Measurements from ENCODE around the gene CCL16. TPM values are rescaled to one million over a fixed set of nuclear protein-coding genes. Genes with fewer than 3 reads are reported as not detected.

CCL16 gene
- total RNA-seq, 2 donors from 2014 or later: not detected

- no peaks in the 10 kb centered on the region for H3K27me3 ChIP-seq (replicated peaks; ENCODE audit: insufficient read depth)
- no peak for TF ChIP-seq POLR2AphosphoS5 (IDR thresholded peaks at IDR 0.05)
- no peak for TF ChIP-seq POLR2A (IDR thresholded peaks at IDR 0.05)
- TF ChIP-seq, protein P1, sequence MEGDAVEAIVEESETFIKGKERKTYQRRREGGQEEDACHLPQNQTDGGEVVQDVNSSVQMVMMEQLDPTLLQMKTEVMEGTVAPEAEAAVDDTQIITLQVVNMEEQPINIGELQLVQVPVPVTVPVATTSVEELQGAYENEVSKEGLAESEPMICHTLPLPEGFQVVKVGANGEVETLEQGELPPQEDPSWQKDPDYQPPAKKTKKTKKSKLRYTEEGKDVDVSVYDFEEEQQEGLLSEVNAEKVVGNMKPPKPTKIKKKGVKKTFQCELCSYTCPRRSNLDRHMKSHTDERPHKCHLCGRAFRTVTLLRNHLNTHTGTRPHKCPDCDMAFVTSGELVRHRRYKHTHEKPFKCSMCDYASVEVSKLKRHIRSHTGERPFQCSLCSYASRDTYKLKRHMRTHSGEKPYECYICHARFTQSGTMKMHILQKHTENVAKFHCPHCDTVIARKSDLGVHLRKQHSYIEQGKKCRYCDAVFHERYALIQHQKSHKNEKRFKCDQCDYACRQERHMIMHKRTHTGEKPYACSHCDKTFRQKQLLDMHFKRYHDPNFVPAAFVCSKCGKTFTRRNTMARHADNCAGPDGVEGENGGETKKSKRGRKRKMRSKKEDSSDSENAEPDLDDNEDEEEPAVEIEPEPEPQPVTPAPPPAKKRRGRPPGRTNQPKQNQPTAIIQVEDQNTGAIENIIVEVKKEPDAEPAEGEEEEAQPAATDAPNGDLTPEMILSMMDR (IDR thresholded peaks at IDR 0.05): no peak
- H3K27ac ChIP-seq: no peak overlapping the region
- no peaks in the 10 kb centered on the region for H3K4me1 ChIP-seq (replicated peaks)
- H3K4me3 ChIP-seq: no peak overlapping the region
- 71% methylated on average over 4 of the region's 4 CpGs for WGBS
- H3K36me3 ChIP-seq: no peaks in the 10 kb centered on the region
- DNase-seq (ENCODE audit: low spot score): no peak
- intact Hi-C loops (cut with DNase I): no loop called here
- H3K9me3 ChIP-seq: no peaks in the 10 kb centered on the region
These were observed 622 bp upstream of the CCL16 start for GRCh38 chr17:35981908-35982330.

DNA sequence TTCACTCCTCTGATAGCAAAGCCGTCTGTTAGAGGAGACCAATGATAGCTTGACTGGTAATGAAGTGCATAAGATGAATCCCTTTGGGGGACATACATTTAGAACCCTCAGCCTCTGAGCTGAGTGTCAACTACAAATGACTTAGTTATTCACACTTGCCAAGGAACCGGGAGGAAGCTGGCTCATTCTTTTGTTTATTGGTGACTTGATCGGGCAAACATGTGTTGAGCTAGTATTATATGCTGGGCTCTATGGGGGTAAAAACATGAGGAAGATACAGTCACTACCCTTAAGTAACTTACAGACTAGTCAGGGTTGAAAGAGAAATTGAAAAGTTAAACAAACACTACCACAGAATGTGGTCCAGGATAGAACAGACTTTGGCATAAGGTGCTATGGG, 3.0 kb downstream of the CCL16 start:
- H3K36me3 ChIP-seq: no peaks in the 10 kb centered on the region
- H3K27ac ChIP-seq: no peak overlapping the region
- H3K4me1 ChIP-seq (replicated peaks): peaks cover 2% of the 10 kb centered on the region
- TF ChIP-seq POLR2AphosphoS5 (IDR thresholded peaks at IDR 0.05) (no peak), POLR2A (IDR thresholded peaks at IDR 0.05) (no peak)
- TF ChIP-seq, protein P1 (IDR thresholded peaks at IDR 0.05): no peak
- H3K4me3 ChIP-seq: no peak overlapping the region
- intact Hi-C loops (cut with DNase I): loop anchor here (10.0 kb wide), 1 partner anchor 166 kb away; no protein-coding TSS in a partner anchor
- no peak for DNase-seq (ENCODE audit: low spot score)
- H3K27me3 ChIP-seq (replicated peaks; ENCODE audit: insufficient read depth): no peaks in the 10 kb centered on the region
- WGBS: 76% methylated on average over 3 of the region's 3 CpGs
- H3K9me3 ChIP-seq: no peaks in the 10 kb centered on the region

- no peaks in the 10 kb centered on the region for H3K27me3 ChIP-seq (replicated peaks; ENCODE audit: insufficient read depth)
- TF ChIP-seq POLR2AphosphoS5 (IDR thresholded peaks at IDR 0.05) (no peak), POLR2A (IDR thresholded peaks at IDR 0.05) (no peak)
- TF ChIP-seq, protein P1 (IDR thresholded peaks at IDR 0.05): no peak
These were observed 3.8 kb downstream of the CCL16 start for GRCh38 chr17:35977509-35977908.

DNA sequence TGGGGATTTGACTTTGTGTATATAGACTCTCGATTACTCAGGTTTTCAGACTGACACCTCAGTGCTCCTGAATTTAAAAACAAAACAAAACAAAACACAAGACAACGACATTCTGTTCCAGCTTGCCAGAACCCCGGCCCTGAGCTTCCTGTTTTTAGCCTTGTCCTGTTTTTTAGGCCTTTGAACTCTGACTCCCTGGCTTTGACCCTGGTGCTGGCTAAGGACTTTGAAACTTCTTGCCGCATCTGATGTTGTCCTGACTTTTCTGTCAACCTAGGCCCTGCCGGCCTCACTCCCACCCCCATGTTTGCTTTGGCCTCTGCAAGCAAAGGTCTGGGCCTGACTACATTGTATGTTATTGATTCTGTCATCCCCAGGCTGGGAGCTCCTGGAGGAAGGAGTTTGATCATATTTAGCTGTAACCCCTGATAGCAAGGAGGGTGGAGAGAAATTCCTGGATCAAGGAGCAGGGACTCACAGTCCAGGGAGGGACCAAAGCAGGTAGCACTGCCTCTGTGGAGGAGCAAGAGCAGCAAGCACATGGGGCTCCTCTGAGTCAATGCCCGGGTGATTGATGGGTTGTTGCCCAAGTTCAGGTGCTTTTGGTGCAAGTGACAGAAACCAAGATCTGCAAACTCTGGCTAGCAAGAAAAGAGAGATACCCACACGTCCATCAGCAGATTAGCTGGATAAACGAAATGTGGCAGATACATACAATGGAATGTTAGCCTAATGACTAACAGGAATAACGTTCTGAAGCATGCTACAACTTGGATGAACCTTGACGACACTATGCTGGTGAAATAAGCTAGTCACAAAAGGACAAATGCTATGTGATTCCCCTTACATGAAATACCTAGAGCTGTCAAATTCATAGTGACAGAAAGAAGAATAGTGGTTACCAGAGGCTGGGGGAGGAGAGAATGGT, 7.7 kb downstream of the CCL16 start:
- H3K27me3 ChIP-seq (replicated peaks; ENCODE audit: insufficient read depth): no peaks in the 10 kb centered on the region
- H3K9me3 ChIP-seq: no peaks in the 10 kb centered on the region
- H3K4me1 ChIP-seq (replicated peaks): peaks cover 2% of the 10 kb centered on the region
- WGBS: 47% methylated on average over 10 of the region's 10 CpGs
- DNase-seq (ENCODE audit: low spot score): no peak
- no peak overlapping the region for H3K27ac ChIP-seq
- intact Hi-C loops (cut with DNase I): loop anchor here (10.0 kb wide), 1 partner anchor 171 kb away; no protein-coding TSS in a partner anchor
- TF ChIP-seq, protein P1 (IDR thresholded peaks at IDR 0.05): no peak
- TF ChIP-seq POLR2A (IDR thresholded peaks at IDR 0.05): no peak
- TF ChIP-seq POLR2AphosphoS5 (IDR thresholded peaks at IDR 0.05): no peak
- no peak overlapping the region for H3K4me3 ChIP-seq
- H3K36me3 ChIP-seq: no peaks in the 10 kb centered on the region

More at GRCh38 chr17:35977509-35977908, 3.8 kb downstream of the CCL16 start:
- H3K4me3 ChIP-seq: no peak overlapping the region
- H3K36me3 ChIP-seq: no peaks in the 10 kb centered on the region
- no peaks in the 10 kb centered on the region for H3K9me3 ChIP-seq
- no peak overlapping the region for H3K27ac ChIP-seq
- intact Hi-C loops (cut with DNase I): loop anchor here (10.0 kb wide), 1 partner anchor 167 kb away; no protein-coding TSS in a partner anchor
- H3K4me1 ChIP-seq (replicated peaks): peaks cover 2% of the 10 kb centered on the region
- WGBS: 95% methylated on average over 7 of the region's 7 CpGs
- DNase-seq (ENCODE audit: low spot score): no peak
